ENCODE results near the gene ZMYND8. TPM values are rescaled to one million over a fixed set of nuclear protein-coding genes. Genes with fewer than 3 reads are reported as not detected.
A peak's percentile ranks its signal among the peaks of the same experiment; 100 is the strongest.

ZMYND8 gene
- total and polyA plus RNA-seq, 10 of the 15 experiments (the other 5 are each of a cell fraction or from before 2014, with no cell fraction given), result 12.9 to 54.8 (median 23.1) TPM

DNA sequence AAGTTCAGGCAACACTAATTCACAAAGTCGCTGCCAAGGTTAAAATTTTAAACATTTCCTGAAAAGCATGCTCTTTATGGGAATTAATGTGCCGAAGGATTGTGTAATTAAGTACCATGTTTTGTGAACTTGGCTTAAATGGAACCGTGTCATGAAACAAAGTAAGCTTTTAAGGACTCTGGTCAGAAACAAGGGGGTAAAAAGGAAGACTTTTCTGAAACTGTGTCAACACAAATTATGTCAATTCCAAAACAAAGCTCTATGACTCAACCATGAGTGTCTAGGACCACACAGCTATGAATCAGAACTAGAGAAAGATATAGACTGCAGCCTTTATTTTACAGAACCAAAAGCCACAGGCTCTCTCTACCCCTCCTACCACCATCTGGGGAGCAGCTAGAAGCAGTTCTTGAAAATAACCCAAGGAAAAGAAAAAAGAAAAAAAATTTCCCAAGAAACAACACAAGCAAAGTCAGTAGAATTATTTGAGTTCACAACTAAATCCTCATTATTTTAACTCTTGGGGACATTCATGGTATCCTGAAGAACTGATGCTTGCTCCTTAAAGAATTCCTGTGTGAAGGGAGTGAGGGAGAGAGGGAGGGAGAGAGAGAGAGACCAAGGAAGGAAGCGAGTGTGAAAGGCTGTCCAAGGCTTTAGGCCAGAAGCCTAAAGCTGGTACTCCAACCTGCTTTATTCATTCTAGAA, 81.9 kb downstream of the ZMYND8 start (continued):
- TF ChIP-seq SIN3A (IDR thresholded peaks at IDR 0.05; ENCODE audit: low read depth, low read length) (no peak), MEF2A (IDR thresholded peaks at IDR 0.05; ENCODE audit: insufficient read depth, low read depth, low read length) (peak; percentile 87), SMARCA5 (IDR thresholded peaks at IDR 0.05) (peak; percentile 40; the same call in 1 of the 2 replicates), WRNIP1 (IDR thresholded peaks at IDR 0.05; ENCODE audit: borderline replicate concordance, low read depth, low read length) (no peak), SPI1 (IDR thresholded peaks at IDR 0.05; ENCODE audit: borderline replicate concordance, insufficient read depth, low read depth, low read length) (peak; percentile 37; the same call in 1 of the 2 replicates), FOS (IDR thresholded peaks at IDR 0.05; ENCODE audit: borderline replicate concordance, extremely low read depth, insufficient read length) (no peak), CTCF (IDR thresholded peaks at IDR 0.05 in 2 of 3, conservative IDR thresholded peaks at IDR 0.05 in 1 of 3; ENCODE audit: control insufficient read depth in 2 of 3, extremely low read depth in 1 of 3, insufficient read depth in 1 of 3, low read depth in 3 of 3, low read length in 3 of 3) (no peak), BRCA1 (IDR thresholded peaks at IDR 0.05; ENCODE audit: low read depth, low read length) (no peak), CBX5 (IDR thresholded peaks at IDR 0.05; ENCODE audit: low read depth) (peak; percentile 78; the same call in 1 of the 2 replicates), IKZF2 (IDR thresholded peaks at IDR 0.05) (peak; percentile 91 to 93), NFIC (IDR thresholded peaks at IDR 0.05; ENCODE audit: low read depth, low read length) (peak; percentile 92; the same call in 1 of the 2 replicates), JUNB (IDR thresholded peaks at IDR 0.05) (peak; percentile 98)
- TF ChIP-seq, protein P1, sequence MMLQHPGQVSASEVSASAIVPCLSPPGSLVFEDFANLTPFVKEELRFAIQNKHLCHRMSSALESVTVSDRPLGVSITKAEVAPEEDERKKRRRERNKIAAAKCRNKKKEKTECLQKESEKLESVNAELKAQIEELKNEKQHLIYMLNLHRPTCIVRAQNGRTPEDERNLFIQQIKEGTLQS (IDR thresholded peaks at IDR 0.05; ENCODE audit: borderline replicate concordance, extremely low read depth, low read depth, low read length), result no peak
- TF ChIP-seq, protein P2, sequence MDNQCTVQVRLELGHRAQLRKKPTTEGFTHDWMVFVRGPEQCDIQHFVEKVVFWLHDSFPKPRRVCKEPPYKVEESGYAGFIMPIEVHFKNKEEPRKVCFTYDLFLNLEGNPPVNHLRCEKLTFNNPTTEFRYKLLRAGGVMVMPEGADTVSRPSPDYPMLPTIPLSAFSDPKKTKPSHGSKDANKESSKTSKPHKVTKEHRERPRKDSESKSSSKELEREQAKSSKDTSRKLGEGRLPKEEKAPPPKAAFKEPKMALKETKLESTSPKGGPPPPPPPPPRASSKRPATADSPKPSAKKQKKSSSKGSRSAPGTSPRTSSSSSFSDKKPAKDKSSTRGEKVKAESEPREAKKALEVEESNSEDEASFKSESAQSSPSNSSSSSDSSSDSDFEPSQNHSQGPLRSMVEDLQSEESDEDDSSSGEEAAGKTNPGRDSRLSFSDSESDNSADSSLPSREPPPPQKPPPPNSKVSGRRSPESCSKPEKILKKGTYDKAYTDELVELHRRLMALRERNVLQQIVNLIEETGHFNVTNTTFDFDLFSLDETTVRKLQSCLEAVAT (IDR thresholded peaks at IDR 0.05), result peak; percentile 49; the same call in 1 of the 2 replicates
- TF ChIP-seq, protein P3, sequence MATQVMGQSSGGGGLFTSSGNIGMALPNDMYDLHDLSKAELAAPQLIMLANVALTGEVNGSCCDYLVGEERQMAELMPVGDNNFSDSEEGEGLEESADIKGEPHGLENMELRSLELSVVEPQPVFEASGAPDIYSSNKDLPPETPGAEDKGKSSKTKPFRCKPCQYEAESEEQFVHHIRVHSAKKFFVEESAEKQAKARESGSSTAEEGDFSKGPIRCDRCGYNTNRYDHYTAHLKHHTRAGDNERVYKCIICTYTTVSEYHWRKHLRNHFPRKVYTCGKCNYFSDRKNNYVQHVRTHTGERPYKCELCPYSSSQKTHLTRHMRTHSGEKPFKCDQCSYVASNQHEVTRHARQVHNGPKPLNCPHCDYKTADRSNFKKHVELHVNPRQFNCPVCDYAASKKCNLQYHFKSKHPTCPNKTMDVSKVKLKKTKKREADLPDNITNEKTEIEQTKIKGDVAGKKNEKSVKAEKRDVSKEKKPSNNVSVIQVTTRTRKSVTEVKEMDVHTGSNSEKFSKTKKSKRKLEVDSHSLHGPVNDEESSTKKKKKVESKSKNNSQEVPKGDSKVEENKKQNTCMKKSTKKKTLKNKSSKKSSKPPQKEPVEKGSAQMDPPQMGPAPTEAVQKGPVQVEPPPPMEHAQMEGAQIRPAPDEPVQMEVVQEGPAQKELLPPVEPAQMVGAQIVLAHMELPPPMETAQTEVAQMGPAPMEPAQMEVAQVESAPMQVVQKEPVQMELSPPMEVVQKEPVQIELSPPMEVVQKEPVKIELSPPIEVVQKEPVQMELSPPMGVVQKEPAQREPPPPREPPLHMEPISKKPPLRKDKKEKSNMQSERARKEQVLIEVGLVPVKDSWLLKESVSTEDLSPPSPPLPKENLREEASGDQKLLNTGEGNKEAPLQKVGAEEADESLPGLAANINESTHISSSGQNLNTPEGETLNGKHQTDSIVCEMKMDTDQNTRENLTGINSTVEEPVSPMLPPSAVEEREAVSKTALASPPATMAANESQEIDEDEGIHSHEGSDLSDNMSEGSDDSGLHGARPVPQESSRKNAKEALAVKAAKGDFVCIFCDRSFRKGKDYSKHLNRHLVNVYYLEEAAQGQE (IDR thresholded peaks at IDR 0.05; ENCODE audit: low read depth, low read length), result no peak
- TF ChIP-seq, protein P4, sequence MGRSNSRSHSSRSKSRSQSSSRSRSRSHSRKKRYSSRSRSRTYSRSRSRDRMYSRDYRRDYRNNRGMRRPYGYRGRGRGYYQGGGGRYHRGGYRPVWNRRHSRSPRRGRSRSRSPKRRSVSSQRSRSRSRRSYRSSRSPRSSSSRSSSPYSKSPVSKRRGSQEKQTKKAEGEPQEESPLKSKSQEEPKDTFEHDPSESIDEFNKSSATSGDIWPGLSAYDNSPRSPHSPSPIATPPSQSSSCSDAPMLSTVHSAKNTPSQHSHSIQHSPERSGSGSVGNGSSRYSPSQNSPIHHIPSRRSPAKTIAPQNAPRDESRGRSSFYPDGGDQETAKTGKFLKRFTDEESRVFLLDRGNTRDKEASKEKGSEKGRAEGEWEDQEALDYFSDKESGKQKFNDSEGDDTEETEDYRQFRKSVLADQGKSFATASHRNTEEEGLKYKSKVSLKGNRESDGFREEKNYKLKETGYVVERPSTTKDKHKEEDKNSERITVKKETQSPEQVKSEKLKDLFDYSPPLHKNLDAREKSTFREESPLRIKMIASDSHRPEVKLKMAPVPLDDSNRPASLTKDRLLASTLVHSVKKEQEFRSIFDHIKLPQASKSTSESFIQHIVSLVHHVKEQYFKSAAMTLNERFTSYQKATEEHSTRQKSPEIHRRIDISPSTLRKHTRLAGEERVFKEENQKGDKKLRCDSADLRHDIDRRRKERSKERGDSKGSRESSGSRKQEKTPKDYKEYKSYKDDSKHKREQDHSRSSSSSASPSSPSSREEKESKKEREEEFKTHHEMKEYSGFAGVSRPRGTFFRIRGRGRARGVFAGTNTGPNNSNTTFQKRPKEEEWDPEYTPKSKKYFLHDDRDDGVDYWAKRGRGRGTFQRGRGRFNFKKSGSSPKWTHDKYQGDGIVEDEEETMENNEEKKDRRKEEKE (IDR thresholded peaks at IDR 0.05), result no peak

Measured in GM12878 (cell line).